GM23338 (cell line): ENCODE measurements around the gene SELENOV. TPM values are rescaled to one million over a fixed set of nuclear protein-coding genes. Genes with fewer than 3 reads are reported as not detected.

Experiments
- ATAC-seq: fragments of 200-7000 bp; cut with Tn5 transposase; 3 replicates; pipeline ENCODE4 v1.9.1; 2020
- DNase-seq: peaks from one replicate; pipeline ENCODE4 v3.0.0-alpha.2; 2015; ENCODE audit warnings: low spot score
- H2AFZ ChIP-seq: fragments of 200-600 bp; sonication (generic); 2 replicates; pipeline ENCODE4 v1.8.0; 2016; ENCODE audit warnings: antibody characterized with exemption, mild to moderate bottlenecking, moderate library complexity
- H3F3A ChIP-seq: fragments of 200-600 bp; sonication (generic); replicated peaks from 2 replicates; pipeline ENCODE4 v1.8.0; 2017; ENCODE audit warnings: antibody characterized with exemption, mixed run types, low read depth
- H3K27ac ChIP-seq: fragments of 200-600 bp; sonication (generic); 2 replicates; pipeline ENCODE4 v1.6.1; 2016; ENCODE audit warnings: low read depth
- H3K27me3 ChIP-seq: fragments of 200-600 bp; sonication (generic); 2 replicates; pipeline ENCODE4 v1.8.0; 2016; ENCODE audit warnings: mild to moderate bottlenecking, mixed run types, moderate library complexity; ENCODE audit not compliant: insufficient read depth
- H3K36me3 ChIP-seq: fragments of 200-600 bp; sonication (generic); 2 replicates; pipeline ENCODE4 v1.8.0; 2016; ENCODE audit warnings: mild to moderate bottlenecking; ENCODE audit not compliant: insufficient read depth
- H3K4me1 ChIP-seq: fragments of 200-600 bp; sonication (generic); 2 replicates; pipeline ENCODE4 v1.8.0; 2016; ENCODE audit warnings: mild to moderate bottlenecking, moderate library complexity; ENCODE audit not compliant: insufficient read depth
- H3K4me2 ChIP-seq: fragments of 200-600 bp; sonication (generic); 2 replicates; pipeline ENCODE4 v1.7.1; 2017; ENCODE audit warnings: mixed run types
- H3K4me3 ChIP-seq: fragments of 200-600 bp; sonication (generic); 2 replicates; pipeline ENCODE4 v1.6.1; 2016; ENCODE audit warnings: mixed run types
- H3K79me2 ChIP-seq: fragments of 200-600 bp; sonication (generic); replicated peaks from 2 replicates; pipeline ENCODE4 v1.8.0; 2017; ENCODE audit warnings: mild to moderate bottlenecking; ENCODE audit not compliant: insufficient read depth
- H3K9me2 ChIP-seq: fragments of 200-600 bp; sonication (generic); 2 replicates; pipeline ENCODE4 v1.8.0; 2017; ENCODE audit not compliant: insufficient read depth
- H4K20me1 ChIP-seq: fragments of 200-600 bp; sonication (generic); replicated peaks from 2 replicates; pipeline ENCODE4 v1.8.0; 2017; ENCODE audit warnings: mild to moderate bottlenecking; ENCODE audit not compliant: insufficient read depth
- H3K27ac Mint-ChIP-seq: 2 replicates; pipeline ENCODE4 v1.8.0; 2020; ENCODE audit warnings: inconsistent platforms, mild to moderate bottlenecking, moderate library complexity, mixed read lengths
- H3K27me3 Mint-ChIP-seq: 3 replicates; pipeline ENCODE4 v1.8.0; 2022; ENCODE audit warnings: low read depth, mild to moderate bottlenecking, moderate library complexity, mixed read lengths, inconsistent platforms; ENCODE audit not compliant: insufficient read depth, poor library complexity
- H3K36me3 Mint-ChIP-seq: 3 replicates; pipeline ENCODE4 v1.8.0; 2021; ENCODE audit warnings: low read depth, mild to moderate bottlenecking, inconsistent platforms, moderate library complexity, mixed read lengths
- H3K4me1 Mint-ChIP-seq: 3 replicates; pipeline ENCODE4 v1.8.0; 2020; ENCODE audit warnings: mild to moderate bottlenecking, inconsistent platforms, mixed read lengths
- H3K4me3 Mint-ChIP-seq: 3 replicates; pipeline ENCODE4 v1.8.0; 2021; ENCODE audit warnings: moderate library complexity, mild to moderate bottlenecking, inconsistent platforms, mixed read lengths
- H3K9me3 Mint-ChIP-seq: 3 replicates; pipeline ENCODE4 v1.8.0; 2020; ENCODE audit warnings: moderate library complexity, mild to moderate bottlenecking, inconsistent platforms, mixed read lengths
- NANOG ChIP-seq: IDR thresholded peaks from 2 replicates; pipeline ENCODE4 v1.6.1; 2016; ENCODE audit warnings: antibody characterized with exemption, borderline replicate concordance
- REST ChIP-seq: IDR thresholded peaks from one replicate; pipeline ENCODE4 v1.6.1; 2018; ENCODE audit warnings: antibody characterized with exemption; ENCODE audit not compliant: unreplicated experiment
- ZNF331 ChIP-seq: fragments of 250-450 bp; sonication (Bioruptor Pico); IDR thresholded peaks from 2 replicates; pipeline ENCODE4 v1.5.0; 2020; ENCODE audit warnings: low read depth, mild to moderate bottlenecking, moderate library complexity
- ZNF462 ChIP-seq: fragments of 250-450 bp; sonication (Bioruptor Pico); IDR thresholded peaks from 2 replicates; pipeline ENCODE4 v1.5.0; 2020; ENCODE audit warnings: mild to moderate bottlenecking, moderate library complexity
- polyA plus RNA-seq: library from polyadenylated mRNA; unstranded; fragments of >200 nt; fragmentation: Nextera tagmentation; extraction: Ambion mirVana; gene quantifications from 2 replicates; pipeline ENCODE4 v1.2.1, GENCODE V29; 2016
- total RNA-seq: library from RNA; depleted of rRNA; stranded (reverse); fragments of >200 nt; shearing (Covaris generic); gene quantifications from 2 replicates; pipeline ENCODE4 v1.2.3, GENCODE V29; 2014

Gene SELENOV
- total and polyA plus RNA-seq, 2 experiments from 2014 or later, result 8.0 to 8.7 TPM

DNA sequence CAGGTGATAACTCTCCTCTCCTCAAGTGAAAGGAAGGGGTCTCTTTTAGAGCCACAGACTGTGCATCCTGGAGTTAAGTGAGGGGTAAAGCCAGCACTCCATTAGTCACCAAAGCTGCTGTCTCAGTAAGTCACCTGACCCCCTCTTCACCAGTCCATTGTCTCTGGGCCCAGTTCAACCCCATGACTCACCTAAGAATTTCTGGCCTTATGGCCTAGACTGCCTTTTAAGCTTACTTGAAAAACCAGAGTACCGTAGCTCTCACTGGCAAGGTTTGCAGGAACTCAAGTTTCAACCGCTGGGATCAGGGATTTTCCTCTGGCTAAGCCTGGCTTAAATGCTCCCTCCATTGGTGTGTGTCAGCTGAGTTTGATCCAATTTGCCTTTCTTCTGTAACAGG is 48.5 kb downstream of the SELENOV start (continued):
- no peak for TF ChIP-seq ZNF462 (CRISPR knock-in tag)

DNA sequence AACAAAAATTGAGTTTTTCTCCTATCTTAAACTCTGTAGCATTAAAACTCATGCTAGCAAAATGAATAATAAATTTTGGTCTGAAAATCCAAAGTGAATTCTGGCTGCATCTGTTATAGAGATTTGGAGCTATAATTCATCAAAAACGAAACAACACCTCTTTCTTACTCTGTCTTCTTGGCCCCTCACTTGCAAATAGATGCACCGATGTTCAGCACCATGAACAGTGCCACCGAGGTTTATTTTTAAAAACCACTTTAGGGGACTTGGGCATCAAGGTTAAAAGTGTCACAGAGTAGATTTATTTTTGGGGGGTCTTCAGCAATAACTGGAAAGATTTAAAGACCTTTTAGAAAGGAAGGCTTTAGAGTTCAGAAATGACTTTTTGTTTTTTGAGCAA is 51.1 kb downstream of the SELENOV start:
- ATAC-seq, result no peak
- peak; percentile 22 for DNase-seq
- TF ChIP-seq ZNF462 (CRISPR knock-in tag), result no peak
- TF ChIP-seq NANOG, result no peak
- peak; percentile 69 for TF ChIP-seq REST
- TF ChIP-seq ZNF331 (CRISPR knock-in tag), result no peak
- H3K79me2 ChIP-seq, result no peaks in the 10 kb centered on the region
- no peaks in the 10 kb centered on the region for H3K9me3 Mint-ChIP-seq
- H3K27ac ChIP-seq, result no peak overlapping the region
- no peaks in the 10 kb centered on the region for H4K20me1 ChIP-seq
- no peaks in the 10 kb centered on the region for H3K27me3 Mint-ChIP-seq
- no peaks in the 10 kb centered on the region for H3K9me2 ChIP-seq
- H3K27ac Mint-ChIP-seq, result no peak overlapping the region
- H3K27me3 ChIP-seq, result 0 out of 2 replicates have a peak, but pooled peaks cover 13% of the 10 kb centered on the region
- no peaks in the 10 kb centered on the region for H3F3A ChIP-seq
- H3K4me3 Mint-ChIP-seq, result no peak overlapping the region
- no peak overlapping the region for H3K4me2 ChIP-seq
- no peaks in the 10 kb centered on the region for H3K4me1 ChIP-seq
- H3K36me3 Mint-ChIP-seq, result no peaks in the 10 kb centered on the region
- H3K4me1 Mint-ChIP-seq, result no peaks in the 10 kb centered on the region
- no peak overlapping the region for H3K4me3 ChIP-seq
- no peaks in the 10 kb centered on the region for H3K36me3 ChIP-seq
- no peak overlapping the region for H2AFZ ChIP-seq
